ENCODE measurements around the gene CFAP99.

The CFAP99 gene

GRCh38 chr4:2468456-2469191 is 49.9 kb downstream of the CFAP99 start, which contains the start of gene RNF4:
Gene RNF4 (plus strand): TSS chr4:2469106. CDS start chr4:2490494, 21,388 bp downstream.
- DNase-seq (ENCODE audit: low read depth, low spot score) = peak; percentile 98

GRCh38 chr4:2469192-2469984 is 50.6 kb downstream of the CFAP99 start:
- peak; percentile 56 for DNase-seq (ENCODE audit: low read depth, low spot score)

GRCh38 chr4:2470791-2471190 is 52.0 kb downstream of the CFAP99 start:
- DNase-seq (ENCODE audit: low read depth, low spot score) = no peak

- DNase-seq (ENCODE audit: low read depth, low spot score) = no peak
Observed at GRCh38 chr4:2472187-2472586, 53.4 kb downstream of the CFAP99 start.

GRCh38 chr4:2478229-2478628 is 59.5 kb downstream of the CFAP99 start:
- no peak for DNase-seq (ENCODE audit: low read depth, low spot score)

- DNase-seq (ENCODE audit: low read depth, low spot score) = no peak
Observed at GRCh38 chr4:2480649-2481048, 61.9 kb downstream of the CFAP99 start.

GRCh38 chr4:2482192-2482591 is 63.4 kb downstream of the CFAP99 start:
- no peak for DNase-seq (ENCODE audit: low read depth, low spot score)

- peak; percentile 85 for DNase-seq (ENCODE audit: low read depth, low spot score)
Observed at GRCh38 chr4:2482693-2483092, 63.9 kb downstream of the CFAP99 start.

GRCh38 chr4:2483237-2483636 is 64.5 kb downstream of the CFAP99 start:
- no peak for DNase-seq (ENCODE audit: low read depth, low spot score)

GRCh38 chr4:2484185-2484584 is 65.4 kb downstream of the CFAP99 start:
- DNase-seq (ENCODE audit: low read depth, low spot score) = no peak

GRCh38 chr4:2484993-2485392 is 66.2 kb downstream of the CFAP99 start:
- peak; percentile 8 for DNase-seq (ENCODE audit: low read depth, low spot score)

- no peak for DNase-seq (ENCODE audit: low read depth, low spot score)
Observed at GRCh38 chr4:2485956-2486355, 67.2 kb downstream of the CFAP99 start.

GRCh38 chr4:2486981-2487380 is 68.2 kb downstream of the CFAP99 start:
- DNase-seq (ENCODE audit: low read depth, low spot score) = no peak

- DNase-seq (ENCODE audit: low read depth, low spot score) = peak; percentile 11
Observed at GRCh38 chr4:2487632-2488031, 68.9 kb downstream of the CFAP99 start.

- DNase-seq (ENCODE audit: low read depth, low spot score) = no peak
Observed at GRCh38 chr4:2489081-2489805, 70.5 kb downstream of the CFAP99 start.

- DNase-seq (ENCODE audit: low read depth, low spot score) = no peak
Observed at GRCh38 chr4:2489841-2490552, 71.2 kb downstream of the CFAP99 start.

- DNase-seq (ENCODE audit: low read depth, low spot score) = no peak
Observed at GRCh38 chr4:2492970-2493369, 74.2 kb downstream of the CFAP99 start.

GRCh38 chr4:2494992-2495391 is 76.2 kb downstream of the CFAP99 start:
- DNase-seq (ENCODE audit: low read depth, low spot score) = no peak

GRCh38 chr4:2497324-2497723 is 78.6 kb downstream of the CFAP99 start:
- no peak for DNase-seq (ENCODE audit: low read depth, low spot score)

GRCh38 chr4:2497931-2498330 is 79.2 kb downstream of the CFAP99 start:
- no peak for DNase-seq (ENCODE audit: low read depth, low spot score)

- peak; percentile 42 for DNase-seq (ENCODE audit: low read depth, low spot score)
Observed at GRCh38 chr4:2500547-2500946, 81.8 kb downstream of the CFAP99 start.
